ENCODE data around the gene GDPGP1.
A peak's percentile ranks its signal among the peaks of the same experiment; 100 is the strongest.

GDPGP1 gene

DNA sequence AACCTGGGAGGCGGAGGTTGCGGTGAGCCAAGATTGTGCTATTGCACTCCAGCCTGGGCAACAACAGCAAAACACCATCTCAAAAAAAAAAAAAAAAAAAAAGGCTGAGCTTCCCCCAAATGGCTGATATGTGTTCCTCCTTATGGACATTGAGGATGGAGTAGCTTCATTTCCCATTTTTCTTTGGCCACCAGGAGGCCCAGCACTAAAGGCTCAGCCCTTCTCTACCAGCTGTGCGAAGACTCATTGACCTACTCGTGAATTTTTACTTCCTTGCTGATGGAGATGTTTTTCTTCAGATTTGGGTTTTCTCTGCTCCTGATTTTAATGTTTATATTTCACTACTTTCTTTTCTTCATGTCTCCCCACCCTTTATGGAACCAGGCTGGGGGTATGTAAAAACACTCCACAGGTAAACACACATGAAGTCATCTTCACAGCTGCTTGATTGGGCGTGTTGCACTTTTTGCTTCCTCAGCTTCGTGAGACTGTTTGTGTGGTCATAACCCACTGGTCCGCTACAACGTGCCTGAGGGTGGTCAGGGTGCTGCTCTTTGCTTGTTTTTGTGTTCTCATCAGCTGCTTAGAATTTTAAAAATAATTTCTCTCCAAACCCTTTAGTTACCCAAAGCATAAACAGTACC, 19.3 kb upstream of the GDPGP1 start:
- ChIA-PET POLR2A (interaction anchor here (0.6 kb wide), 2 partner anchors 19 to 59 kb away, joined by 3 read pairs; partner anchors contain the start of gene CIB1), CTCF (interaction anchor here (0.7 to 8.5 kb wide), 11 partner anchors 8 to 112 kb away, joined by 3 to 63 read pairs (median 5); partner anchors contain the start of genes CIB1, GDPGP1, IDH2 and SEMA4B)
- no peak for DNase-seq (ENCODE audit: extremely low spot score)
- TF ChIP-seq, protein P1, sequence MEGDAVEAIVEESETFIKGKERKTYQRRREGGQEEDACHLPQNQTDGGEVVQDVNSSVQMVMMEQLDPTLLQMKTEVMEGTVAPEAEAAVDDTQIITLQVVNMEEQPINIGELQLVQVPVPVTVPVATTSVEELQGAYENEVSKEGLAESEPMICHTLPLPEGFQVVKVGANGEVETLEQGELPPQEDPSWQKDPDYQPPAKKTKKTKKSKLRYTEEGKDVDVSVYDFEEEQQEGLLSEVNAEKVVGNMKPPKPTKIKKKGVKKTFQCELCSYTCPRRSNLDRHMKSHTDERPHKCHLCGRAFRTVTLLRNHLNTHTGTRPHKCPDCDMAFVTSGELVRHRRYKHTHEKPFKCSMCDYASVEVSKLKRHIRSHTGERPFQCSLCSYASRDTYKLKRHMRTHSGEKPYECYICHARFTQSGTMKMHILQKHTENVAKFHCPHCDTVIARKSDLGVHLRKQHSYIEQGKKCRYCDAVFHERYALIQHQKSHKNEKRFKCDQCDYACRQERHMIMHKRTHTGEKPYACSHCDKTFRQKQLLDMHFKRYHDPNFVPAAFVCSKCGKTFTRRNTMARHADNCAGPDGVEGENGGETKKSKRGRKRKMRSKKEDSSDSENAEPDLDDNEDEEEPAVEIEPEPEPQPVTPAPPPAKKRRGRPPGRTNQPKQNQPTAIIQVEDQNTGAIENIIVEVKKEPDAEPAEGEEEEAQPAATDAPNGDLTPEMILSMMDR (IDR thresholded peaks at IDR 0.05; ENCODE audit: control extremely low read depth, extremely low read depth, low read depth, missing control alignments), result no peak

DNA sequence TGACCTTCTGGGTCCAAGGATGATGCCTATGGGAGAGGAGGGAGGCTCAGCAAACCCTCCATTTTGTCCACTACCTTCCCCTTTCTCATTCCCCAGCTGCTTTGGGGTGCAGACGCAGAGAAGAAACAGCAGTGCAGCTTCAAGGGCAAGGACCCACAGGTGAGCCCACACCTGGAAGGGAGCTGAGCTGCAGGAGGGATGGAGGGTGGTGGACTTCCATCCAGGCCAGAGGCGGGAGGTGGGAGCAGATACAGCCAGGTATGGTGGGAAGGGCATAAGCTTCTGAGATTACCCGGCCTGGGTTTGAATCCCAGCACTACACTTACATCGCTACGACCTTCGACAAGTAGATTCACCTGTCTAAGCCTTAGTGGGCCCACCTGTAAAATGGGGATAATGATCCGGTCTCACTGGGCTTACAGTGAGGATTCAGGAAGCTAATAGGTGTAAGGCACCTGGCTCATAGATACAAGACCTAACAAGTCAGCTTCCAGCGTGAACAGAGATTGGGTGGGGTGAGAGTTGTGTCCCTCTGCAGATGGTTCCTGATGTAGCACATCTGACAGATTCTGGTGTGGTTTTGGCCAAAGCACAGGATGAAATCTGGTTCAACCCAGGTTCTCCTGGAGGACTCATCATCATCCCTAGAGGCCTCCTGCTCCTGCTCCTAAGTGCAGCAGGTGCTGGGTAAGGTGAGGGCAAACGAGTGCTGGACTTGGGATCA, 16.2 kb upstream of the GDPGP1 start:
- TF ChIP-seq, protein P1 (IDR thresholded peaks at IDR 0.05; ENCODE audit: control extremely low read depth, extremely low read depth, low read depth, missing control alignments), result no peak
- POLR2A ChIA-PET, result interaction anchor here (1.1 kb wide), 1 partner anchor 9 kb away, joined by 3 read pairs; no protein-coding TSS in a partner anchor
- CTCF ChIA-PET, result interaction anchor here (0.8 to 8.5 kb wide), 10 partner anchors 13 to 102 kb away, joined by 3 to 63 read pairs (median 4); partner anchors contain the start of genes CIB1, GDPGP1 and TTLL13
- DNase-seq (ENCODE audit: extremely low spot score), result no peak

DNA sequence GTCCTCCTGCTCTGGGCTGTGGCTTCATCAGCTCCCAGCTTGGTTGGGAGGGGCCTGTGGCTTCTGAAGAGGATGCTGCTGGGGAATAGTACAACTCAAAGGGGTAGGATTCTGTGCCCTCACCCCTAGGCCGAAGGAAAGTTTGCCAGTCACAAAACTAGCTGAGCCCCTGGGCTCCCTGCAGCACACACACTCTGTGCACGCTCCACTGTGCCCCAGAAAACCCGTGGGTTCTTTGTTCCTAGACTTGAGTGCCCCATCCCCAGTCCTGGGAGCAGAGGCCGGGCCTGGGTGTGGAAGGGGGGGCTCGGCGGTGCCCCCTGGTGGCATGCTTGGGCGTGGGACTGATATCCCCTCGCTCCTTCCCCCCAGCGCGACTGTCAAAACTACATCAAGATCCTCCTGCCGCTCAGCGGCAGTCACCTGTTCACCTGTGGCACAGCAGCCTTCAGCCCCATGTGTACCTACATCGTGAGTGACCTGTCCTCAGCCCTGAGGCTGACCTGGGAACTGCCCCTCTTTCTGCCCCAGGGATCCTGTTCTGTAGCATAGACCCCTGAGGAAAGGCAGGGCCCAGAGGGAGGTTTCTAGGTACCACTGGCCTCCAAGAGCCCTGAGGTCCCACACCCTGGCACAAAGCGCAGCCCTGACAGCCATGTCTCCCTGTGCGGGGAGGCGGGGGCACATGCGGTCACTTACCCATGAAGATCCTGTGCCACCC, 14.4 kb upstream of the GDPGP1 start:
- CTCF ChIA-PET, result interaction anchor here (0.7 to 8.5 kb wide), 16 partner anchors 11 to 175 kb away, joined by 3 to 63 read pairs (median 5); partner anchors contain the start of genes CIB1 and GDPGP1
- DNase-seq (ENCODE audit: extremely low spot score), result peak; percentile 67
- TF ChIP-seq, protein P1 (IDR thresholded peaks at IDR 0.05; ENCODE audit: control extremely low read depth, extremely low read depth, low read depth, missing control alignments), result peak; percentile 48
- POLR2A ChIA-PET, result no interaction called here

DNA sequence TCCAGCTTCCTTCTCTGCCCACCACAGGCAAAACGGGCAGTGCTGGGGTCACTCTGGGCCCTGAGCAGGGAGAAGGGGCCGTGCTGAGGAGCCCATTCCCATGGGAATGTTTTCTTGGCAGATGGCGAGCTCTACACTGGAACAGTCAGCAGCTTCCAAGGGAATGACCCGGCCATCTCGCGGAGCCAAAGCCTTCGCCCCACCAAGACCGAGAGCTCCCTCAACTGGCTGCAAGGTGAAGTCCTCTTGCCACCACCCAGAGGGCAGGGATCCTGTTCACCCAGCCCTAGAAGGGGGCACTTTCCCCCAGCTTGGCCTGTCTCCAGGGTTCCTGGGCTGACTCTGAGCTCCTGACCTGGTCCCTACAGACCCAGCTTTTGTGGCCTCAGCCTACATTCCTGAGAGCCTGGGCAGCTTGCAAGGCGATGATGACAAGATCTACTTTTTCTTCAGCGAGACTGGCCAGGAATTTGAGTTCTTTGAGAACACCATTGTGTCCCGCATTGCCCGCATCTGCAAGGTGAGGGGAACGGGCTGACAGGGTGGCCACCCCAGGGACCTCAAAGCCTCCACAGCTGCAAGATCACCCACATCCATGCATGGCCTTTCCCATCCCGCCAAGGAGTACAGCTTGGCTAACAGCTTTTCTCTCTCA, 12.6 kb upstream of the GDPGP1 start:
- TF ChIP-seq, protein P1 (IDR thresholded peaks at IDR 0.05; ENCODE audit: control extremely low read depth, extremely low read depth, low read depth, missing control alignments), result peak; percentile 77
- CTCF ChIA-PET, result interaction anchor here (0.8 to 3.0 kb wide), 26 partner anchors 11 to 711 kb away, joined by 3 to 33 read pairs (median 4); partner anchors contain the start of genes CIB1, GDPGP1, HDDC3 and IDH2
- POLR2A ChIA-PET, result interaction anchor here (0.9 kb wide), 1 partner anchor 12 kb away, joined by 4 read pairs; the partner anchor contains the start of genes CIB1 and GDPGP1
- peak; percentile 78 for DNase-seq (ENCODE audit: extremely low spot score)

DNA sequence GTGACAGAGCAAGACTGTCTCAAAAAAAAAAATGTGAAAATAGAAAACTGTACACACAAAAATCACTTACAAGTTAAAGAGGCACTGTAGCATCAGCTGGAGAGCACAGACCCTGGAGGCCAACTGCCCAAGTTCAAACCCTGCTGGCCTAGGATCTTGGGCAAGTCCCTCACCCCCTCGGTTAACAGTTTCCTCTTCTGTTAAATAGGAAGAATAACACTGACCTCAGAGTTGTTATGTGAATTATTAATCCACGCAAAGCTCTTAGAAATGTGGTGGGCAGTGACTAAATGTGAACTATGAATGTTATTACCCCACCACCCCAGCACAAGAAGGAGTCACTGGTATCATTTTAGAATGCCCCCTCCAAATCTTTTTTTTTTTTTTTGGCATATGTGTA, 11.5 kb upstream of the GDPGP1 start:
- POLR2A ChIA-PET, result no interaction called here
- CTCF ChIA-PET, result interaction anchor here (1.0 to 3.0 kb wide), 6 partner anchors 8 to 78 kb away, joined by 3 to 33 read pairs (median 14); partner anchors contain the start of genes CIB1, GDPGP1 and SEMA4B
- DNase-seq (ENCODE audit: extremely low spot score), result no peak
- TF ChIP-seq, protein P1 (IDR thresholded peaks at IDR 0.05; ENCODE audit: control extremely low read depth, extremely low read depth, low read depth, missing control alignments), result no peak
